GM23248 (cell line): Measurements from ENCODE around the gene NELFA. TPM values are rescaled to one million over a fixed set of nuclear protein-coding genes. Genes with fewer than 3 reads are reported as not detected.

Source experiments
- DNase-seq: peaks from one replicate; pipeline ENCODE4 v3.0.0-alpha.2; 2015
- H2AFZ ChIP-seq: fragments of 200-600 bp; sonication (generic); 2 replicates; pipeline ENCODE4 v1.6.1; 2016; ENCODE audit warnings: antibody characterized with exemption
- H3F3A ChIP-seq: fragments of 200-600 bp; sonication (generic); 2 replicates; pipeline ENCODE4 v1.6.1; 2016; ENCODE audit warnings: mild to moderate bottlenecking, antibody characterized with exemption, mixed run types; ENCODE audit not compliant: insufficient read depth
- H3K27ac ChIP-seq: fragments of 200-600 bp; sonication (generic); 2 replicates; pipeline ENCODE4 v1.5.1; 2016; ENCODE audit warnings: mild to moderate bottlenecking
- H3K27me3 ChIP-seq: fragments of 200-600 bp; sonication (generic); replicated peaks from 2 replicates; pipeline ENCODE4 v1.6.1; 2016; ENCODE audit warnings: mild to moderate bottlenecking; ENCODE audit not compliant: insufficient read depth
- H3K36me3 ChIP-seq: fragments of 200-600 bp; sonication (generic); 2 replicates; pipeline ENCODE4 v1.6.1; 2016; ENCODE audit warnings: low read depth, mild to moderate bottlenecking
- H3K4me1 ChIP-seq: fragments of 200-600 bp; sonication (generic); 2 replicates; pipeline ENCODE4 v1.6.1; 2016; ENCODE audit warnings: mild to moderate bottlenecking; ENCODE audit not compliant: insufficient read depth
- H3K4me2 ChIP-seq: fragments of 200-600 bp; sonication (generic); one replicate; pipeline ENCODE4 v1.6.1; 2016; ENCODE audit warnings: mild to moderate bottlenecking; ENCODE audit not compliant: unreplicated experiment
- H3K4me3 ChIP-seq: fragments of 200-600 bp; sonication (generic); 2 replicates; pipeline ENCODE4 v1.5.1; 2016; ENCODE audit warnings: mild to moderate bottlenecking
- H3K79me2 ChIP-seq: fragments of 200-600 bp; sonication (generic); 2 replicates; pipeline ENCODE4 v1.6.1; 2016; ENCODE audit warnings: mild to moderate bottlenecking; ENCODE audit not compliant: insufficient read depth
- H3K9ac ChIP-seq: fragments of 200-600 bp; sonication (generic); 2 replicates; pipeline ENCODE4 v1.6.1; 2016; ENCODE audit warnings: mild to moderate bottlenecking
- H3K9me2 ChIP-seq: fragments of 200-600 bp; sonication (generic); 2 replicates; pipeline ENCODE4 v1.6.1; 2016; ENCODE audit warnings: mixed run types, mild to moderate bottlenecking, moderate library complexity; ENCODE audit not compliant: insufficient read depth
- H3K9me3 ChIP-seq: fragments of 200-600 bp; sonication (generic); one replicate; pipeline ENCODE4 v1.6.1; 2017; ENCODE audit warnings: low read depth
- H4K20me1 ChIP-seq: fragments of 200-600 bp; sonication (generic); 2 replicates; pipeline ENCODE4 v1.6.0; 2016; ENCODE audit not compliant: insufficient read depth
- EZH2 ChIP-seq: fragments of 200-600 bp; sonication (generic); IDR thresholded peaks from 2 replicates; pipeline ENCODE4 v1.6.1; 2018; ENCODE audit warnings: antibody characterized with exemption, mild to moderate bottlenecking; ENCODE audit not compliant: insufficient read depth, poor library complexity, severe bottlenecking
- EZH2phosphoT487 ChIP-seq: fragments of 200-600 bp; sonication (generic); IDR thresholded peaks from 2 replicates; pipeline ENCODE4 v1.6.1; 2018; ENCODE audit warnings: antibody characterized with exemption, moderate library complexity, mild to moderate bottlenecking, low read depth; ENCODE audit not compliant: insufficient read depth
- WGBS, 2 experiments: methylation state at CpG; one replicate each; pipeline ENCODE4 v1.1.6; 2015 to 2017; ENCODE audit warnings: low lambda C conversion rate in 2 of 2, low coverage in 1 of 2; ENCODE audit errors: missing lambda C conversion rate in 2 of 2; 5-methylcytosine and 5-hydroxymethylcytosine counted together
- in situ Hi-C: fragments of 300-500 bp; cut with MboI; formaldehyde crosslinking; loops from 2 replicates; pipeline ENCODE4 v1.15.0; 2020
- polyA plus RNA-seq: library from polyadenylated mRNA; unstranded; fragments of >200 nt; fragmentation: Nextera tagmentation; extraction: Ambion mirVana; gene quantifications from 2 replicates; pipeline ENCODE4 v1.2.1, GENCODE V29; 2016
- total RNA-seq: library from RNA; depleted of rRNA; stranded (reverse); fragments of >200 nt; shearing (Covaris generic); gene quantifications from 2 replicates; pipeline ENCODE4 v1.2.3, GENCODE V29; 2014

Gene NELFA
- total and polyA plus RNA-seq, 2 experiments from 2014 or later: 18.7 to 23.6 TPM

DNA sequence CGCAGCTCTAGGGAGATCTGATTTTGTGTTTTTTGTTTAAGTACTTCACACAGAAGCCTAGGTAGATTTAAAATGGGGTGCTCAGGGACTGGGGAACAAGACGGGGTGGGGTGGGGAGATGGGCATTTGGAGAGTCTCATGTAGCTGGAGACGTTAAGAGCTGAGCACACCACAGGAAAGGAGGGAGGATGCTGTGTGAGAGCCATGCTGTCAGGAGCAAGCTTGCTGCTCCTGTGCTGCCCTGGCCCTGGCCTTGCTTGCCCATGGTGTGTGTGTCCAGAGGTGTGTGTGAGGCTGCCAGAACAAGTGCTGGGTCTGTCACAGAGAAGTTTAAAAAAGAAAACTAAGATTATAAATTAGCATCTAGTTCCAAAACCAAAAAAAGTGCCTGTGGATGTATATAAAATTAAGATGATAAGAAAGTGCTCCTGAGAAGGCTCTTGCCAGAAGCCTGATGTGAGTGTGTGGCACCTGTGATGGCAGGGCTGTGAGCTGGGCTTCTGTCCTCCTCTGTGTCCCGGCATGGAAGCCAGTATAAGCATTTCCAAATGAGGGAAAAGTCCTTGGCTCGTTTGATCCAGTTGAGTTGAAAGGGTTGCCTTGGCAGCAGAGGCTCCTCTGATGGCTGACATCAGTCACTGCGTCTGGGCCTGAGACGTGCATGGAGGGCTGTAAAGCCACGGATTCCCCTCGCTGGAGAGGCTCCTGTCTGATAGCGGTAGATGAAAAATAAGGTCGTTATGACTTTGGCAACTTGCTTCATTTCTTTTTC is 63.5 kb downstream of the NELFA start:
- no peak for TF ChIP-seq EZH2phosphoT487
- TF ChIP-seq EZH2: no peak
- no peaks in the 10 kb centered on the region for H4K20me1 ChIP-seq

GRCh38 chr4:1943928-1944327 is 64.8 kb downstream of the NELFA start:
- Histone ChIP-seq H3F3A (peaks cover 18% of the 10 kb centered on the region), H3K9me3 (no peaks in the 10 kb centered on the region), H3K27ac (no peak overlapping the region), H4K20me1 (no peaks in the 10 kb centered on the region), H3K36me3 (peaks cover 24% of the 10 kb centered on the region), H2AFZ (no peak overlapping the region), H3K27me3 (no peaks in the 10 kb centered on the region), H3K4me3 (no peak overlapping the region), H3K79me2 (peaks cover 51% of the 10 kb centered on the region), H3K9me2 (no peaks in the 10 kb centered on the region), H3K4me2 (no peak overlapping the region), H3K9ac (no peak overlapping the region), H3K4me1 (peaks cover 19% of the 10 kb centered on the region)
- 96 to 99% methylated on average over 7 of the region's 7 CpGs for WGBS, 2 experiments
- in situ Hi-C loops: no loop called here
- TF ChIP-seq EZH2 (no peak), EZH2phosphoT487 (no peak)
- no peak for DNase-seq

More for the DNA sequence above, 63.5 kb downstream of the NELFA start:
- peaks cover 51% of the 10 kb centered on the region for H3K79me2 ChIP-seq
- no peak overlapping the region for H3K4me2 ChIP-seq
- no peak overlapping the region for H3K4me3 ChIP-seq
- 74 to 77% methylated on average over 11 of the region's 11 CpGs for WGBS, 2 experiments
- H3F3A ChIP-seq: peaks cover 4% of the 10 kb centered on the region; the same call in 1 of the 2 replicates
- H3K9ac ChIP-seq: no peak overlapping the region
- H3K4me1 ChIP-seq: peaks cover 5% of the 10 kb centered on the region
- no peak overlapping the region for H2AFZ ChIP-seq
- H3K9me2 ChIP-seq: no peaks in the 10 kb centered on the region
- in situ Hi-C loops: no loop called here
- DNase-seq: no peak
- H3K9me3 ChIP-seq: no peaks in the 10 kb centered on the region
- H3K36me3 ChIP-seq: peaks cover 24% of the 10 kb centered on the region
- H3K27ac ChIP-seq: no peak overlapping the region
- H3K27me3 ChIP-seq: no peaks in the 10 kb centered on the region

DNA sequence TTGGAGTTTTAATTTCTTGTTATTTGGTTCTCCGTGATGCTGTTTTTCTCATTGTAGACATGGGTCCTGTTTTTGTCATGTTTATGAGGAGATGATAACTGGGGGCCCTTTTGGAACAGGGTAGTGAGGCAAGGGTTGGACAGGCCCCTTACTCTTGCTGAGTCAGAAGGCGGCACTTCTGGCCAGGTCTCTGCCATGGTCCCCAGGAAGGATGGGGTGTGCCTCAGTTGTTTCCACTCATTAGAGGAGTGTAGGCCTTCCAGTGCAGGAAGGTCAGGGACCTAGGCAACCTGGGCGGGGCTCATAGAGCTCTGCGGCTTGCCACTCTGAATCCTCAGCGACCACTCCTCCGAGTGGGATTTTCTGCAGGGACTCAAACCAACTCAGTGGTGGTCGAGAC is 68.2 kb downstream of the NELFA start:
- Histone ChIP-seq H3K9me2 (no peaks in the 10 kb centered on the region), H3K27me3 (no peaks in the 10 kb centered on the region), H3K4me1 (peaks cover 21% of the 10 kb centered on the region), H3K79me2 (peaks cover 38% of the 10 kb centered on the region), H3K9ac (no peak overlapping the region), H3K36me3 (peaks cover 19% of the 10 kb centered on the region), H3K27ac (peak overlapping the region; percentile 66), H3K4me2 (peak overlapping the region; percentile 22), H3K9me3 (no peaks in the 10 kb centered on the region), H4K20me1 (no peaks in the 10 kb centered on the region), H2AFZ (no peak overlapping the region), H3F3A (peaks cover 22% of the 10 kb centered on the region), H3K4me3 (no peak overlapping the region)
- in situ Hi-C loops: no loop called here
- TF ChIP-seq EZH2phosphoT487 (no peak), EZH2 (no peak)
- 97 to 99% methylated on average over 7 of the region's 7 CpGs for WGBS, 2 experiments
- DNase-seq: no peak

DNA sequence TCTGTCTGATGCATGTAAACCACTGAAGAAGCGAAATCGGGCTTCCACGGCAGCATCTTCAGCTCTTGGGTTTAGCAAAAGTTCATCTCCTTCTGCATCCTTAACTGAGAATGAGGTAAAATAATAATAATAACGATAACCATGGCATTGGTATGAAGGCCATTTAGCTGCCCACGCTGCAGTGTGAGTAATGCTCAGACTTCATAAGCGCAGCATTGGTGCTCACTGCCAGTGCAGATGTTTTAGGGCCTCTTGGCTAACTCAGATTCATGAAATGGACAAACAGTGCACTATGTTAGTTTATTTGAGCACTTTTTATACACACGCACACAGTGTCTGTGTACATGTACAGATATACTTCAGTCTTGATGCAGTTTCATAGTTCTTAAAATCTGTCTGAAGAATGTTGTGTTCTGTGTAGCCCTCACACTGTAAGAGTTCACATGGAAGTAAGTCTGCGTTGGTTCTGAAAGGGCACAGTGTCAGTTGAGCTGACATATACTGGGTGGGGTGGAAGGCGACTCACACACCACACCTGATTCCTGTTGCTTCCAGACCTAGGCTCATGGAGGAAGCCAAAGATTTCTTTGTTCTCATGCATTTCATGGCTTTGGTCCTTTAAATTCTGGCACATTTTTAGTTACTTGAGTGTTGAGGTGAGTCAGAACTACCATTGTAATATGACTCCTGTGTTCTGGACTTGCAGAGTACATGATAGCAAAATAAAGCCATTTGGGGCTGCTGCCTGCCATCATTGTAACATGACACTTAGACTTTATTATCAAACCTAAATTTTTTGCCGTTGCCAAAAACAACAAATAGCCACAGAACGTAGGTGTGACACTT is 68.9 kb downstream of the NELFA start:
- Histone ChIP-seq H3F3A (peaks cover 22% of the 10 kb centered on the region), H3K36me3 (peaks cover 19% of the 10 kb centered on the region), H3K9me3 (no peaks in the 10 kb centered on the region), H3K4me1 (peaks cover 21% of the 10 kb centered on the region), H3K27me3 (no peaks in the 10 kb centered on the region), H3K4me2 (peak overlapping the region; percentile 22), H2AFZ (no peak overlapping the region), H4K20me1 (no peaks in the 10 kb centered on the region), H3K27ac (peak overlapping the region; percentile 66), H3K9me2 (no peaks in the 10 kb centered on the region), H3K9ac (no peak overlapping the region), H3K4me3 (no peak overlapping the region), H3K79me2 (peaks cover 38% of the 10 kb centered on the region)
- in situ Hi-C loops: no loop called here
- WGBS, 2 experiments: 65 to 71% methylated on average over 11 of the region's 11 CpGs
- no peak for TF ChIP-seq EZH2phosphoT487
- no peak for TF ChIP-seq EZH2
- DNase-seq: peak; percentile 91
